GM06990 (cell line): ENCODE data around the gene MRPL20.

Source experiments
- DNase-seq: peaks from one replicate; pipeline ENCODE4 v3.0.0-alpha.2; 2011; ENCODE audit not compliant: insufficient read length; ENCODE audit errors: extremely low read depth
- H3K27me3 ChIP-seq: replicated peaks from 2 replicates; pipeline ENCODE4 v1.6.0; 2011; ENCODE audit warnings: low read length; ENCODE audit not compliant: control insufficient read depth, insufficient read depth
- H3K36me3 ChIP-seq: 2 replicates; pipeline ENCODE4 v1.5.1; 2011; ENCODE audit warnings: low read length; ENCODE audit not compliant: control insufficient read depth, insufficient read depth
- H3K4me3 ChIP-seq: replicated peaks from 2 replicates; pipeline ENCODE4 v1.5.1; 2011; ENCODE audit warnings: low read depth, mild to moderate bottlenecking, control low read depth, low read length
- CTCF ChIP-seq: IDR thresholded peaks from 2 replicates; pipeline ENCODE4 v1.5.1; 2011; ENCODE audit warnings: low read length, control low read depth, mild to moderate bottlenecking, inconsistent platforms; ENCODE audit not compliant: insufficient read depth, poor library complexity, severe bottlenecking

MRPL20 gene

GRCh38 chr1:1398677-1399186, 8.4 kb downstream of the MRPL20 start:
- Histone ChIP-seq H3K27me3 (no peaks in the 10 kb centered on the region), H3K36me3 (peaks cover 28% of the 10 kb centered on the region), H3K4me3 (peak overlapping the region; percentile 78)
- DNase-seq, result no peak
- TF ChIP-seq CTCF, result no peak

GRCh38 chr1:1397839-1398523, 9.1 kb downstream of the MRPL20 start:
- DNase-seq, result no peak

GRCh38 chr1:1395166-1395565, 11.9 kb downstream of the MRPL20 start:
- no peak for TF ChIP-seq CTCF

More at GRCh38 chr1:1397839-1398523, 9.1 kb downstream of the MRPL20 start:
- H3K36me3 ChIP-seq, result peaks cover 35% of the 10 kb centered on the region
- peak overlapping the region; percentile 78 for H3K4me3 ChIP-seq
- no peak for TF ChIP-seq CTCF
- H3K27me3 ChIP-seq, result no peaks in the 10 kb centered on the region

GRCh38 chr1:1394116-1394515, 13.0 kb downstream of the MRPL20 start:
- no peak for DNase-seq
- H3K27me3 ChIP-seq, result no peaks in the 10 kb centered on the region
- no peak overlapping the region for H3K4me3 ChIP-seq
- peaks cover 42% of the 10 kb centered on the region for H3K36me3 ChIP-seq
- TF ChIP-seq CTCF, result no peak

More at GRCh38 chr1:1395166-1395565, 11.9 kb downstream of the MRPL20 start:
- H3K36me3 ChIP-seq, result peaks cover 35% of the 10 kb centered on the region
- H3K4me3 ChIP-seq, result no peak overlapping the region
- DNase-seq, result no peak
- H3K27me3 ChIP-seq, result no peaks in the 10 kb centered on the region

- Histone ChIP-seq H3K27me3 (no peaks in the 10 kb centered on the region), H3K4me3 (no peak overlapping the region), H3K36me3 (peaks cover 42% of the 10 kb centered on the region)
- no peak for TF ChIP-seq CTCF
- DNase-seq, result no peak
Observed at GRCh38 chr1:1393428-1393827, 13.7 kb downstream of the MRPL20 start.

- Histone ChIP-seq H3K36me3 (peaks cover 45% of the 10 kb centered on the region), H3K27me3 (no peaks in the 10 kb centered on the region), H3K4me3 (no peak overlapping the region)
- DNase-seq, result no peak
- no peak for TF ChIP-seq CTCF
Observed at GRCh38 chr1:1393014-1393413, 14.1 kb downstream of the MRPL20 start.
